GM12873 (cell line): ENCODE measurements around the gene KLHDC3.

Experiments used
- CTCF ChIP-seq: IDR thresholded peaks from 2 replicates; pipeline ENCODE4 v1.5.1; 2012; ENCODE audit warnings: low read depth, mild to moderate bottlenecking, moderate library complexity, low read length, control low read depth; ENCODE audit not compliant: insufficient read depth; ENCODE audit errors: missing control alignments

The KLHDC3 gene

GRCh38 chr6:42981836-42982235 lies 32.2 kb upstream of the KLHDC3 start:
- no peak for TF ChIP-seq CTCF

- no peak for TF ChIP-seq CTCF
Observed at GRCh38 chr6:42984001-42984923, 29.8 kb upstream of the KLHDC3 start, which contains the start of gene PPP2R5D. Gene PPP2R5D (plus strand): TSS chr6:42984570. CDS start chr6:42984678, 108 bp downstream.

GRCh38 chr6:42984924-42985475 lies 29.0 kb upstream of the KLHDC3 start:
- TF ChIP-seq CTCF, result no peak

DNA sequence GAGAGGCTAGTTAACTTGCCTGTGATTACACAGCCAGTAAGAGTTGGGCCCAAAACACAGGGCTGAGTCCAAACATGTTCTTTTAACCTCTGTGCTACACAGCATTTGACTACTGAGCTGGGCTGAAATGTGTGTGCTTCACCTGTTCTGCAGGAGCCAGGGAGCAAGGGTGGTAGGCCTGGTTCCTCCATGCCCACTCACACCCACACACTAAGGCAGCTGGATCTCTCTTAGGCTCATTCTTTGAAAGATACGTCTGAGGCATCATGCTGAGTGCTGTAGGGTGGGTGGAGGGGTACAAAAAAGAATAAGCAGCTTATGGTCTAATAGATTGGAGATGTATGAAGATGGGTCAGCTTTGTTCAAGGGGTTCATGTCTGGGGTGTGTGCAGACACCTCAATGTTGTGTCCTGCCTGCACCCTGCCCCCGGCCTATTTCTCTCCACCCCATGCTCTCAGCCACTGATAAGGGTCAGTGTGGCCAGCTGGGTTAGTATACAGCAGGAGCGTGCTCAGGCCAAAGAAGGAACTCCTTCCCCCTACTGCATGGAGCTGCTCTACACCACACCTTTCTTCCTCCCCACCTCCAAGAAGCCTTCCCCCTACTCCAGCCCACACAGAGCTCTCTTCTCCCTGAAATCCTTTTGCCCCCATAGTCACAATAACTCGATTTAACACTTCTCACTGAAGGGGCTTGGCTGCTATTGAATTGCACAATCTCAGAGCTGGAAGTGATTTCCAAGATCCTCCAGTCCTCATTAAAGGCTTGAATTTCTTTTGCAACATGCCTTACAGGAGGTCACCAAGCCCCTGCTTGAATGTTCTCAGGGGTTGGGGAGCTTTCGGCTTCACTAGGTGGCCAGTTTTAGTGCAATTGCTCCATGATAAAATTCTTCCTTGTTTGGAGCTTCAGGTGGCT lies 26.3 kb upstream of the KLHDC3 start:
- TF ChIP-seq CTCF, result no peak

- TF ChIP-seq CTCF, result no peak
Observed at GRCh38 chr6:42988486-42989020, 25.5 kb upstream of the KLHDC3 start.

GRCh38 chr6:42989923-42990322 lies 24.1 kb upstream of the KLHDC3 start:
- no peak for TF ChIP-seq CTCF
